Parathyroid adenoma (tissue), 2 donors: ENCODE measurements around the gene WDR12.
A peak's percentile ranks its signal among the peaks of the same experiment; 100 is the strongest.
"Not testable (repeated sequence)": the region's sequence is repeated elsewhere in the genome, so short reads cannot be mapped to it uniquely, and the experiment has no call there.

ENCODE experiments used
- H2AFZ ChIP-seq: fragments of 300-600 bp; sonication (generic); one replicate; pipeline ENCODE4 v1.7.0; 2017; ENCODE audit warnings: antibody characterized with exemption, mild to moderate bottlenecking
- H3K27ac ChIP-seq: fragments of 300-600 bp; sonication (generic); one replicate; pipeline ENCODE4 v1.7.0; 2017
- H3K27me3 ChIP-seq: fragments of 300-600 bp; sonication (generic); one replicate; pipeline ENCODE4 v1.7.0; 2017; ENCODE audit warnings: low read length; ENCODE audit not compliant: control insufficient read depth, insufficient read depth
- H3K36me3 ChIP-seq: fragments of 300-600 bp; sonication (generic); one replicate; pipeline ENCODE4 v1.7.0; 2017; ENCODE audit warnings: low read length; ENCODE audit not compliant: control insufficient read depth, insufficient read depth
- H3K4me1 ChIP-seq: fragments of 300-600 bp; sonication (generic); one replicate; pipeline ENCODE4 v1.7.0; 2017; ENCODE audit warnings: control low read depth
- H3K4me2 ChIP-seq: fragments of 300-600 bp; sonication (generic); one replicate; pipeline ENCODE4 v1.7.0; 2017; ENCODE audit warnings: low read length
- H3K4me3 ChIP-seq: fragments of 300-600 bp; sonication (generic); one replicate; pipeline ENCODE4 v1.7.0; 2017; ENCODE audit warnings: low read depth, low read length
- H3K79me2 ChIP-seq: fragments of 300-600 bp; sonication (generic); one replicate; pipeline ENCODE4 v1.7.0; 2017; ENCODE audit warnings: control low read depth
- H3K9ac ChIP-seq: fragments of 300-600 bp; sonication (generic); one replicate; pipeline ENCODE4 v1.7.0; 2017; ENCODE audit warnings: mild to moderate bottlenecking
- H3K9me3 ChIP-seq: fragments of 300-600 bp; sonication (generic); one replicate; pipeline ENCODE4 v1.7.0; 2017; ENCODE audit warnings: low read length; ENCODE audit not compliant: control insufficient read depth
- CTCF ChIP-seq: fragments of 300-600 bp; sonication (generic); IDR thresholded peaks from one replicate; pipeline ENCODE4 v1.7.0; 2017; ENCODE audit warnings: antibody characterized with exemption, mild to moderate bottlenecking
- donor health status: primary hyperparathyroidism.

WDR12 gene

DNA sequence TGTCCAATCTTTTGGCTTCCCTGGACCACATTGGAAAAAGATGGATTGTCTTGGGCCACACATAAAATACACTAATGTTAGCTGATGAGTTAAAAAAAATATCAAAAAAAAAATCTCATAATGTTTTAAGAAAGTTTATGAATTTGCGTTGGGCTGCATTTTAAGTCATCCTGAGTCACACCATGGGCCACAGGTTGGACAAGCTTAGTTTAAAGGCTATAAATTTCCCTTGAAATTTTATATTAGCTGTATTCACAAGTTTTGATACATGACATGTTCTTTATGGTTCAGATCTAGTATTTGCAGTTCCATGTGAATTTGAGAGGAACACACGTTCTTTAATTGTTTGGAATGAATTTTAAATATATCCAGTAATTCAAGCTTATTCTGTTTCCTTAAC, 22.5 kb upstream of the WDR12 start:
- no peak overlapping the region for H3K4me2 ChIP-seq
- no peaks in the 10 kb centered on the region for H3K4me1 ChIP-seq
- H2AFZ ChIP-seq, result no peak overlapping the region
- H3K27me3 ChIP-seq, result no peaks in the 10 kb centered on the region
- no peak for TF ChIP-seq CTCF
- no peaks in the 10 kb centered on the region for H3K36me3 ChIP-seq
- H3K27ac ChIP-seq, result no peak overlapping the region
- peaks cover 10% of the 10 kb centered on the region for H3K79me2 ChIP-seq
- no peaks in the 10 kb centered on the region for H3K9me3 ChIP-seq
- no peak overlapping the region for H3K4me3 ChIP-seq
- H3K9ac ChIP-seq, result no peak overlapping the region

DNA sequence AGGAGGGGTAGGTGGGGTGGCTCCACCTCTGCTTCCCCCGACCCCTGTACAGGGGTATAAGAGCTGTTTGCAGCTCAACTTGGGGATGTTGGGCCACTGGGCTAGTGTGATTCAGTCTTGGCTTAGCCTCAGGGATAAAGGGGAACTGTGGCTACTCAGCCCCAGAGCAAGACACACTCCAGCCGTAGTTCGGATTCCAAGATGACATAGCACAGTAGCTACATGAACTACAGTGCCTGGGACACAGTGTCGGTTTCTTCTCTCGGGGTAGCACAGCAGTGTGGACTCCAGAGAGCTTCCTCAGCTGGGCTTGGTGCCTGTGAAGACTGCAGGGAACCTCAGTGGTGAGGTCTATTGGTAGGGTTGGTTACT, 21.7 kb upstream of the WDR12 start:
- no peak overlapping the region for H3K9ac ChIP-seq

GRCh38 chr2:202932425-202933138, 21.1 kb upstream of the WDR12 start:
- H3K4me2 ChIP-seq, result no peak overlapping the region
- no peaks in the 10 kb centered on the region for H3K27me3 ChIP-seq
- TF ChIP-seq CTCF, result no peak
- no peak overlapping the region for H3K4me3 ChIP-seq
- no peaks in the 10 kb centered on the region for H3K9me3 ChIP-seq
- no peak overlapping the region for H3K27ac ChIP-seq
- H3K79me2 ChIP-seq, result peaks cover 11% of the 10 kb centered on the region
- no peak overlapping the region for H2AFZ ChIP-seq
- no peaks in the 10 kb centered on the region for H3K36me3 ChIP-seq
- H3K4me1 ChIP-seq, result no peaks in the 10 kb centered on the region
- no peak overlapping the region for H3K9ac ChIP-seq

More for the DNA sequence above, 21.7 kb upstream of the WDR12 start:
- H3K36me3 ChIP-seq, result no peaks in the 10 kb centered on the region
- H3K4me2 ChIP-seq, result no peak overlapping the region
- peaks cover 10% of the 10 kb centered on the region for H3K79me2 ChIP-seq
- no peaks in the 10 kb centered on the region for H3K4me1 ChIP-seq
- H3K9me3 ChIP-seq, result no peaks in the 10 kb centered on the region
- H3K4me3 ChIP-seq, result no peak overlapping the region
- no peak overlapping the region for H2AFZ ChIP-seq
- H3K27me3 ChIP-seq, result no peaks in the 10 kb centered on the region
- TF ChIP-seq CTCF, result no peak
- no peak overlapping the region for H3K27ac ChIP-seq

GRCh38 chr2:202918860-202919259, 7.4 kb upstream of the WDR12 start:
- Histone ChIP-seq H3K79me2 (peaks cover 5% of the 10 kb centered on the region), H3K36me3 (no peaks in the 10 kb centered on the region), H3K4me2 (no peak overlapping the region), H3K9me3 (no peaks in the 10 kb centered on the region), H3K27ac (no peak overlapping the region), H3K4me1 (no peaks in the 10 kb centered on the region), H3K9ac (no peak overlapping the region), H2AFZ (no peak overlapping the region), H3K27me3 (no peaks in the 10 kb centered on the region), H3K4me3 (no peak overlapping the region)
- no peak for TF ChIP-seq CTCF

GRCh38 chr2:202912342-202913201, 1.1 kb upstream of the WDR12 start:
- H3K4me1 ChIP-seq, H3K9me3 ChIP-seq, H3K9ac ChIP-seq, H3K27me3 ChIP-seq, H3K36me3 ChIP-seq: not testable (repeated sequence)
- H3K4me2 ChIP-seq, result peak overlapping the region; percentile 88
- peak overlapping the region; percentile 83 for H3K27ac ChIP-seq
- peak overlapping the region; percentile 88 for H2AFZ ChIP-seq
- H3K4me3 ChIP-seq, result peak overlapping the region; percentile 86
- H3K79me2 ChIP-seq, result peaks cover 14% of the 10 kb centered on the region
